HG02981 (cell line): ENCODE measurements around the gene SNTB2.
A peak's percentile ranks its signal among the peaks of the same experiment; 100 is the strongest.

ENCODE experiments used
- ATAC-seq: cut with Tn5 transposase; IDR thresholded peaks from one replicate; pipeline ENCODE4 v1.9.1; 2021; ENCODE audit warnings: mild to moderate bottlenecking, moderate library complexity; ENCODE audit not compliant: unreplicated experiment

SNTB2 gene

DNA sequence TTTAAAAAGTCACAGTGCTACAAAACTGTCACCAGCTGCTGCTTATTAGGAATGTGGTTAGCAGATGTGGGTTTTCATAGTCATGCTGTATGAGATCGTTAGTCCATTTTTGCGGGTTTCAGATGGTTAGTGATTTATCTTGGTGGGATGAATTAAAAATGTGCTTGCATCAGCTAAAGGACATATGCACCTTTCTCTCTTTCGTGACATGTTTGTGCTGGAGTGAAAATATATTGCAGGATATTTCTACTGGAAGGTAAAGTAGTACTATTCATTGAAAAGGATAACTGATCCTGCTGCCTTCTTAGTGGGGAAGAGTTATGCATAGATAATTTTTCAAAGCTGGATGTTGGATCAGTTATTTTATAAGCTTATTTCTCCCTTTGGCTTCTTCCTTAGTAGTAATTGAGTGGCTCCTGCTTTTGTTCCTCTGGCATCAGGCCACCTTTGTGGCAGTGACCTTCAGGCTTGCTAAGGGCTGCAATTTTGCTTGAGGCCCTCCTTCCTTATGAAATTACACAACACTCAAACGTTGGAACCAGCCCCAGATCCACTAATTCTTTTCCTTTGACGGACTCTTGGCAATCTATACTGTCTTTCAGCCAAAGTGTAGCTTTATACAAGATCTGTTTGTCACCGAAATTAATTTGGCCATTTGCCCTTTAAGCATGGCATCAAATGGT lies 7.5 kb upstream of the SNTB2 start:
- ATAC-seq = no peak

DNA sequence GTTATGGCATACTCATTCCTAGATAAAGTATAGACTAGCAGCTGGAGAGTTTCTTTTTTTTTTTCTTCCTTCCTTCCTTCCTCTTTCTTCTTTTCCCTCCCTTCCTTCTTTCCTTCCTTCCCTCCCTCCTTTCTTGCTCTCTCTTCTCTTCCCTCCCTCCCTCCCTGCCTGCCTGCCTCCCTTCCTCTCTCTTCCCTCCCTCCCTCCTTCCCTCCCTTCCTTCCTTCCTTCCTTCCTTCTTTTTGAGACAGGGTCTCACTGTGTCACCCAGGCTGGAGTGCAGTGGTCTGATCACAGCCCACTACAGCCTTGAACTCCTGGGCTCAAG lies 7.0 kb upstream of the SNTB2 start:
- ATAC-seq = no peak

DNA sequence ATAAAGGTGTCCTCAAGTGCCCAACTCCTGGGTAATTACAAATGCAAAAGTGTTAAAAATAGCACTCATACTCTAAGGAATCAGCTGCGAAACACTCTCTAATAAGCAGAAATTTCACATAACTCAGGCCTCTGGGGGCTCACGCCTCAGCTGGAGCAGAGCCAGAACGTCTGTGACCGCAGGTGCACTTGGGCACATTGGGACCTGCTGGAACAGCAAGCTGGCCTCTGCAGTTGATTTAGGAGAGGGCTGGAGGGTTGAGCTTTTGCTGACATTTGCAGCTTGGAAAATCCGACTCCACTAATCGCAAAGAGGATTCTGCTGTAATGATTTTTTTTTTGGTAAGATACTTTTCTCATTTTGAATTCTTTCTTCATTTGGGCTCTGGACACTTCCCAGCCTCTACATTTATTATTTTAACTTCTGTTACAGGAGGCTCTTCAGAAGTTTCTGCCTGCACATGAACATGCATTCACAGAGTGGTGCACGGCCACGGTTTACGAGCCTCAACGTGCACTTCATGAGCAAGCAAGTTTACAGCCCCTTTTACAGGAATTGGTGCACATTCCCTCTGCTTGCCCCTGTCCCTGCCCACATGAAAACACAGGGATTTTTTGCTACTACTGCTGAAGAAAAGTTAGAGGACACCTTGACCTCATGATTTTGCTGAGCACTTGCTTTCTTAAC lies 4.1 kb upstream of the SNTB2 start:
- ATAC-seq = no peak

DNA sequence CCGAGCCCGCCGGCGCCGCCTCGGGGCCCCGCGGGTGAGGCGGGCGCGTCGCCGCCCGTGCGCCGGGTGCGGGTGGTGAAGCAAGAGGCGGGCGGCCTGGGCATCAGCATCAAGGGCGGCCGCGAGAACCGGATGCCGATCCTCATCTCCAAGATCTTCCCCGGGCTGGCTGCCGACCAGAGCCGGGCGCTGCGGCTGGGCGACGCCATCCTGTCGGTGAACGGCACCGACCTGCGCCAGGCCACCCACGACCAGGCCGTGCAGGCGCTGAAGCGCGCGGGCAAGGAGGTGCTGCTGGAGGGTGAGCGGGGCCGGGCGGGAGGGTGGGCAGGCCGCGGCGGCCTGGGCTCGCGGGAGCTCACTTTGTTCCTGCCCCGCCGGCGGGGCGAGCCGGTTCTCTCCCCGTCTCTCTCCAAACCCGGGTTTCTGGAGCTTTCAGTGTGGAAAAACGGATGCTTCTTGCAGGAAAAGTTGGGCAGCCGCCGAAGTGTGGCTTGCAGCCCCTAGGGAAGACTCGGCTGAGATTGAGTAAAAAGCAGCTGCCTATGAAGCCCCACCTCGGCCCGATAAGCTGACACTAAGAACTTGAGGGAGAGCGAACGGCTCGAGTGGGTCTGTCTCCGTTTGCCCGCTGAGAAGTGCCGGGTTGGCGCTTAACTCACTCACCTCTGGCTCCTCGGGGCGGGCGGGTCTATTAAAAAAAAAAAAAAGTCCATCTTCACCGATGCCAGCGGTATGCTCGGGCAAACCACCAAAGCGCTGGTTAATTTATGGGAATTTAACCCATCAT lies 677 bp downstream of the SNTB2 start:
- ATAC-seq = peak; percentile 29

DNA sequence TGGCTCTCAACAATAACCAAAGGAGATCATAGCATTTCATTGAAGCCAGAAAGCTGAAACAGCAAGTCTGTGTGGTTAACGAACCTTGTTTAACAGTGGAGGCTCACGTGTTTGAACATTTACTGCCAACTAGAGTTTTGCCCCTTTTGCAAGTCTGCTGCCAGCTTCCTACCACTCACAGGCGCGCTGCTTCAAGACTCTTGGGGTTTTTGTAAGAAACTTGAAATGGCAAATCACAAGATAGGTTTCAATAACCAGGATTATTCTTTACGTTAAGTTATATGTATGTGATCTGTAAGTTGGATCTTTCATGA lies 1.2 kb downstream of the SNTB2 start:
- no peak for ATAC-seq

DNA sequence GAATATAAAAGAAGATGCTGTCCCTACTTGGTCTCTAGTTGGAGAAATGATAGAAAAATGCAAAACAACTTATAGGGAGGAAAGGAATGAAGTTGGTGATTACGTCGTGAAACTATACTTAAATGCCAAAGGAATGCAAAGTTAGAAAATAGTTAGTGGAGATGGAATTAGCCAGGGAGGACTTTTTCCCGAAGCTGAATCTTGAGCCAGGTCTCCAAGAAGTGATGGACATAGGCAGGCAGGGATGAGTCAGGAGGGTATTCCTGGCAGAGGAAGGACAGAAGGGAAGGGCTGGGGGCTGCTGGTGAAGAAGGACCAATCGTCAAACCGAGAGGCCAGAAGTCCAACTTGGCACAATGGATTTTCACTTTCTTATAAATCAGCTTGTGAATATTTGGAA lies 1.8 kb downstream of the SNTB2 start:
- ATAC-seq = no peak

DNA sequence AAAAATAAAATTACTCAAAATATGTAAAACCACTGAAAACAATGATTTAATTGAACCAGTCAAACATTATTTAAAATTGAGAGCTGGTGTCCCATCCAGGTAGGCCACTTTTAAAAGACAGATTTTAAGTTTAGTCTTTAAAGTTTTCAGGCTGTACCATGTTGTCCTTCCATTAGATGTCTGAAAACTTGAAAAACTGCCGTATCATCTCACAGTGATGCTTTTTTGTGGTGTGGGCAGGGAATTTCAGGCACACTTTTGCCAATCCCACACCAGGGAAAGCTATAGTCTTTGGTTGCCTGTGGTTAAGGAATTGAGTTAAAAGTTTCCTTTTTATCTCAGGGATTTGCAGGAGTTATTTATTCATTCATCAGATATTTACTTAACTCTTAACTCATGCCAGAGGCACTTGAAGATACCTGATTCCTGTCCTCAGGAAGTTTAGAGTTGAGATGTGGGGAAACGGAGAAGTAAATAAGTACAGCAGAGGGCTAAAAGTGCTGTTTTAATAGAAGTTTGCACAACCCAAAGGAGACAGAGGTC lies 3.2 kb downstream of the SNTB2 start:
- no peak for ATAC-seq

DNA sequence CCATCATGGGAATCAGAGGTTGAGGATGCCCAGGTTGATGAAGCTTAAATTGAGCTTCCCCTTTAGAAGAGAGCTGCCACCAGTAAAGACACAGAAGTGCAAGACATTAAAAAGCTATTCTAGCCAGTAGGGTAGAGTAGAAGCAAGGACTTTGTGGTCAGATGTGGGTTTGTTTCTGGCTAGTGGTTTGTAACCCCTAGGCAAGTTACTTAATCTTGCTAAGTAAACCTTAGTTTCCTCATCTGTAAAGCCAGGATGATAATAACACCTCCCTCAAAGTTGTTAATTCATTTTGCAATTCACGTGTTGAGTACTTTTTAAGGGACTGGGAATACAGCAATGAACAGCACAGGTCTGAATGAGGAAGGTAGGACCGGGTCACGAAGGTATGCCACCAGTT lies 3.6 kb downstream of the SNTB2 start:
- ATAC-seq = no peak

DNA sequence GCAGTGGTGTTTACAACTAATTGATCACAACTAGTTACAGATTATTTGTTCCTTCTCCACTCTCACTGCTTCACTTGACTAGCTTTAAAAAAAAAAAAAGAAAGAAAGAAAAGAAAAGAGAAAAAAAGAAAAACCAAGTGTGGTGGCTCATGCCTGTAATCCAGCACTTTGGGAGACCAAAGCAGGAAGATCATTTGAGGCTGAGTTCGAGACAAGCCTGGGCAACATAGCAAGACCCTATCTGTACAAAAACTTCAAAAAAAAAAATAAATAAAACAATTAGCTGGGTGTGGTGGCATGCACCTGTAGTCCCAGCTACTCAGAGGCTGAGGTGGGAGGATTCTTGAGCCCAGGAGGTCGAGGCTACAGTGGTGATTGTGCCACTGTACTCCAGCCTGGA lies 4.2 kb downstream of the SNTB2 start:
- no peak for ATAC-seq

DNA sequence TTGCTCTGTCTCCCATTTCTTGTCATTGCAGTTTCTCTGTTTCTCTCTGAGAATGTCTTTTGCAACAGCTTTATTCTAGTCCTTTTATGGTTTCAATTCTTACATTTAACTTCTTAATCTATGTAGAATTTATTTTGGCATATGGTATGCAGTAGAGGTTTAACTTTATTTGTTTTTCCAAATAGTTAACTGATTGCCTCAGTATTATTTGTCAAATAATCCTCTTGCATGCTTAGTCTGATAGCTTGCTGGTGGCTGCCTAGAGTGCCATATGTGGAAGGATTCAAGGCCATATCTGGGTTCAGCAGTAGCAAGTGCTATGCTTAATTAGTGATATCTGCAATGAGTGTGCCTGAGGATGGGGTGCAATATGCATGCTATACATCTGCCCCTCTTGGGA lies 6.9 kb downstream of the SNTB2 start:
- no peak for ATAC-seq

DNA sequence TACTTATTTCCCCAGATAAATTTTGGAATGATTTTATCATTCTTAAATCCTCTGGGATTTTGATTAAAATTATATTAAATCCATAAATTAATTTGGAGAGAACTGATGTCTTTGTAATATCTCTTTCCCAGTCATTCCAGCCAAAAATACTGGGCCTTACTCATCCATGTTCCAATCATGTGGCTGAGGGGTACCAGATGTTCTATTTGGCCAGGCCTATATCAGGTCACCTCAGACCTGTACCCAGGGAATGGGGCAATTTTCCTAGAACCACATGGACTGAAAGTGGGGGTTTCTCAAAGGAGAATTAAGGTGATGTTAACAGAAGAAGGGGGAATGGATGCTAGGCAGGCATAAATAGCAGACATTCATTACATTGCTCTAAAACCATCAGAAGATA lies 7.5 kb downstream of the SNTB2 start:
- no peak for ATAC-seq

DNA sequence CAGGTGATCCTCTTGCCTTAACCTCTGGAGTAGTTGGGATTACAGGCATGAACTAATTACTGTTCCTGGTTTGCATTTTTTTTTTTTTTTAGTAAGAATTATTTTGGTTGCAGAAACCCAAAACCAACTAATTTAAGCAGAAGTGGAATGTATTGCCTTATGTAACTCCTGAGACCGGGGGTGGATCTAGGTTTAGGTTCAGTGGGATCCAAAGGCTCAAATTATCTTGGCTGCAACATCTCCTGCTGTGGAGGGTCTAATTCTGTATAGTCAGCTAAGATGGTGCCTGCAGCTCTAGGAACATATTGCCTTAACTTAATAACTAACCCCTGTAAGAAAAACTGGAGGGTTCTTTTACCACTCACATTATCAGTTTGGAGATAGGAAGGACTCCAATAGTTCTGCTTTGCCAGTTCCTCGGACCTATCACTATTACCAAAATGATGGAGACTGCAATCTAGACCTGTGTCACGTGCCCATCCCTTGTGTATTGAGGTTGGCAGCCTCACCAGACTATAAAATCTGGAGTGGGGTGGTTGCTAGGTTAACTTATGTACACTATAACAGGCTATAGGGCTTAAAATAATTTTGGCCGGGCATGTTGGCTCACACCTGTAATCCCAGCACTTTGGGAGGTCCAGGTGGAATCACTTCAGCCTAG lies 8.5 kb downstream of the SNTB2 start:
- ATAC-seq = no peak

DNA sequence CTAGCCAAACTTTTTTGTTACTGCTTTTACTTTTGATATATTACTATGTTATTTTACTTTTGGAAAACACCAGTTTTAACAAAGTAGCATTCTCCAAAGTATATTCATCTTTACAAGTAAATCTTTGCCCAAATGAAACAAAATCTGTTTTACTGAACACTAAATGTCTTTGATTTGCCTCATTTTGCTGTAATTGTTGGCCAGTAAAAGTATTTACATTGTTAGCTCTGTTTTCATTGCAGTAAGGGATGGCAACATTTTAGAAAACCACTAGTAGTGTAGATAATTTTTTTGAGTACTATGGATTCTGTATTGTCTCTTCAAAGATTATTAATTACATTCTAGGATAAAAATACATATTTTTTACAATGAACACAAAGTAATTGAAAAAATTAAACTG lies 10.6 kb downstream of the SNTB2 start:
- ATAC-seq = no peak

DNA sequence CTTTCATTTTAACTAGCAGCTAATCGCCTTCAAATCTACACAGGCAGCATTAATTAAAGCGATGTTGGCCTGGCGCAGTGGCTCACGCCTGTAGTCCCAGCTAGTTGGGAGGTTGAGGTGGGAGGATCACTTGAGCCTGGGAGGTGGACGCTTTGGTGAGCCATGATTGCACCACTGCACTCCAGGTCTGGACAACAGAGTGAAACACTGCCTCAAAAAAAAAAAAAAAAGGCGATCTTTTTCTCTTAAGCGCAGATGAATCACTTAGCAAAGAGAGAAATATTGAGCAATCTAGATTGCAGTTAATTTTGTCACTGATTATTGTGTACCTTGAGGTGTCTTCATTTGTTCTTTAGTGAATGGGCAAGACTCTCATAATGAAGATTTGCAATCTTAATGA lies 12.4 kb downstream of the SNTB2 start:
- no peak for ATAC-seq

DNA sequence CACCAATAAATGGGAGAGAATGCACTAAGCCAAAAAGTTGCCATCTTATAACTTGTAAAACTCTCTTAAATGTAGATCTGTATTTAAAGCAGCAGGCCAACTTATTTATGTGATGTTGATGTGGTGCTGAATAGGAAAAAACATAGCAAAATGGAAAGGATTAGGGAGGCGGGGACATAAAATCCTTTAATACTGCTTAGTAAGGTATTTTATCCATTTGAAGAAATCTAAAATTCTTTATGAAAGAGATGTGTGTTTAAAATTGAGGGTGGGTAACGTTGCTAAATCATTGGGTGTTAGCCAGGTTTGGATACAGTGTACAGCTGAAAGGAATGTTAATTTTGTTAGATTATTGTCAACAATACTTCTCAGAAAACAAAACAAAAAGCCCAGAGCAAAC lies 14.3 kb downstream of the SNTB2 start:
- ATAC-seq = no peak

DNA sequence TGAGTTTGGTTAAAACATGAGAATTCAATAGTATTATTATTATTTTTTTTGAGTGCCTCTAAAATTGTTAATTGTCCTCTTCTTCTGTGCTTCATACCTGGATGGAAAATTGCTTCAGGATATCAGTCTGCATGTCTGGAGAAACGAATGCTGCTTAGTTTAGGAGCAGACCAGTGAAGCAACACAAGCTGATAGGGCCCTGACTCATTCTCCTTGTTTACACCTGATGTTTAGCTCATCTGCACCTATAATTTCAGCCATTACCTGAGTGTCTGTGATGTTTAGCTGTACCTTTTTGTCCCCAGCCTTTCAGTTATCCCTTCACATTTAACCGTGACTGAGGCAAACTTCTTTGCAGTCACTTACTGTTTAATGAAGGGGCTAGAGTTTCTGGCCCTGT lies 14.8 kb downstream of the SNTB2 start:
- no peak for ATAC-seq

DNA sequence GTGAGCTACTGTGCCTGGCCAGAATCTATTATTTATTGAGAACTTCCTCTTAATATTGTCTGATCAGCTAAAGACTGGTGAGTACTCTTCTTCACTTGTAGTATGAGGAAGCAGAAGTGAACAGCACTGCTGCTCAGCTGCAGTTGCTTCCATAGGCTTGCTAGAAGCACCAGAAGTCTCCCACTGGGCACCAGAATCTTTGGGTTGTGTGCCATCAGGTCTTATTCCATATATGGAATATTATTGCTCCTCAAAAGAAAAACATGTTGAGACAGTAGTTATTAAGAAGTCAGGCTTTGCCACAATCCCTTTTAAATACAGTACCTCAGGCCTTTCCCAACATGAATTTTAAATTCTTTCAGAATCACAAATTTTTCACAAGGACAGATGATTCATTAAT lies 17.2 kb downstream of the SNTB2 start:
- ATAC-seq = no peak

DNA sequence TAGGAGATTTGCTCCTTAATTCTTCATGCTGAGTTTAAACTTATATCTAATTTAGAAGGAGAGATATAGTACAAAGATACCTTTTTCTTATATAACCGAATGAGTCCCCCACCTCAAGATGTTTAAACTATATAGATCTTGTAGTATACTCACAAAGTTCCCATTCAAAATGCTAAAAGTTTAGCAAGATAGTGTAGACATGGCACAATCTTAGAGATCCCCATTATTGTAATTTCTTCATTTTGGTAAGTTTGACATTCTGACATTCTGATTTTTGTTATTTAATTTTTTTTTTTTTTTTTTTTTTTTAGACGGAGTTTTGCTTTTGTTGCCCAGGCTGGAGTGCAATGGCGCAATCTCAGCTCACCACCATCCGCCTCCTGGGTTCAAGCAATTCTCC lies 22.8 kb downstream of the SNTB2 start:
- ATAC-seq = no peak

DNA sequence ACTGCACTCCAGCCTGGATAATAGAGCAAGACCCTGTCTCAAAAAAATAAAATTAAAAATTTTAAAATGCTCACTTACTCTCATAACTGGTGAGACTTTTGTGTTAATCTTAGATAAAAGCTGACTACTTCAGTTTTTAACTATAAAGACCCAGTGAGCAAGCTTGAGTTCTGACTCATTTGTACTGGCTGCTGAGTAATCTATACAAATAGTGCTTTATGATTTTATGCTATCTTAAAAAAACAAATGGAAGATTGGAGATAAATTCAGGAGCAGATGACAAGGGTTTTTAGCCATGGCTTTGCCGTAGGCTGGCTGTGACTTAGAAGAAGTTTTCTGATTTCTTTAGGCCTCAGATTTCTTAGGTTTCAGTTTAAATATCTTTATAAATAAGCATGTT lies 30.5 kb downstream of the SNTB2 start:
- no peak for ATAC-seq

DNA sequence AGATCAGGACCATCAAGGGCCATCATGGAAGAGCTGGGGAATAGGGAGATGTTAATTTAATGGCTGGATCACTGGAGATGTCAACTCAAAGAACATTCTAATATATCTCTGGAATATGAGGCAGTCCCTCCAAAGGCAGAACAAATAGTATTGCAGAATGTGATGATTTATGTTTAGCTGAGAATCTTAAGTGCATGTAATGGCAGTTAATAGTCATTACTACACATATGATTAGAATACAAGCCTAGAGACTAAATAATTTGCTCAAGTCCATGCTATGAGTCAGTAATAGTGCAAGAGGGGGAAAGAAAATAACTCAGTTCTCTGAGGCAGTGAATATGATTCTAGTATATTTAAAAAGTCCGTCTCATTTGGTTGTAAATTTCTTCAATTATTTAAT lies 32.3 kb downstream of the SNTB2 start:
- ATAC-seq = no peak

DNA sequence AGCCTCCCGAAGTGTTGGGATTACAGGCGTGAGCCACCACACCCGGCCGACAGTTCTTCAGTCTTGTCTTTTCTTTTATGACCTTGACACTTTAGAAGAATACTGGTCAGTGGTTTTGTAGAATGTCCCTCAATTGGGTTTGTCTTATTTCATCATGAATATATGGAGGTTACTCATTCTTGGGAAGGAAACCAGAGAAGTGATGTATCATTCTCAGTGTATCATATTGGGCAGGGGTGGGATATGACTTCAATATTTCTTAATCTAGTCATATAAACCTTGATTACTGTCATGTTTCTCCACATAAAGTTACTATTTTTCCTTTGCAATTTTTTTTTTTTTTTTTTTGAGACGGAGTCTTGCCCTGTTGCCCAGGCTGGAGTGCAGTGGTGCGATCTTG lies 36.9 kb downstream of the SNTB2 start:
- no peak for ATAC-seq

DNA sequence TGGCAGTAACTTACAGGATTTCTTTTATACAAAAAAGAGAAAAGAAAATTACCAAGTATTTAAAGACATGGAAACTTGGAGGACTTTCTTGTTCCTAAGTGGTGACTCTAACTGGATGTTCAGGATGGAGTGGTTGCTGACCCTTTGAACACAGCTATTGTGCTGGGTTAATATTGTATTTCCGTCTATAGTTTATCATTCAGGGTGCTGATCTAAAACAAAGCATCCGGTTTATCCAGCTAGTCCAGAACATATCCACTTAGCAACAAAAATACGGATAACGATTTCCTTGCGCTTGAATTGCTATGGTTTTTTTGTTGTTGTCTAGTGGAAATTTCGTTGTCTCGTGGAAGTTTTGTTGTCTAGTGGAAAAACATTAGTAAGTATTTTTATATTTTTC lies 38.2 kb downstream of the SNTB2 start:
- no peak for ATAC-seq
